SK-N-SH treated with all-trans-retinoic acid at 6 μM for 48 hours (cell line): ENCODE data around the gene PURA.

ENCODE experiments used
- ATAC-seq: fragments of 200-7000 bp; cut with Tn5 transposase; 3 replicates; pipeline ENCODE4 v1.9.1; 2020; ENCODE audit warnings: mild to moderate bottlenecking, moderate library complexity
- ARNTL ChIP-seq: fragments of 450-650 bp; formaldehyde crosslinking; IDR thresholded peaks from 2 replicates; pipeline ENCODE4 v1.5.0; 2020; ENCODE audit warnings: low read depth, mild to moderate bottlenecking, moderate library complexity, borderline replicate concordance
- BACH2 ChIP-seq: fragments of 250-450 bp; sonication (Bioruptor Pico); IDR thresholded peaks from 2 replicates; pipeline ENCODE4 v1.9.0; 2021; ENCODE audit warnings: mild to moderate bottlenecking, borderline replicate concordance
- CREB5 ChIP-seq: fragments of 250-450 bp; sonication (Bioruptor Pico); IDR thresholded peaks from 2 replicates; pipeline ENCODE4 v1.5.1; 2020; ENCODE audit warnings: low read depth, mild to moderate bottlenecking, moderate library complexity
- CSDC2 ChIP-seq: fragments of 250-450 bp; sonication (Bioruptor Pico); IDR thresholded peaks from 2 replicates; pipeline ENCODE4 v1.5.0; 2020; ENCODE audit warnings: mild to moderate bottlenecking, moderate library complexity
- CSRNP3 ChIP-seq: fragments of 250-450 bp; sonication (Bioruptor Pico); IDR thresholded peaks from 2 replicates; pipeline ENCODE4 v1.5.1; 2021; ENCODE audit warnings: mild to moderate bottlenecking, moderate library complexity
- ESRRG ChIP-seq: fragments of 250-450 bp; sonication (Bioruptor Pico); IDR thresholded peaks from 2 replicates; pipeline ENCODE4 v1.6.1; 2021; ENCODE audit warnings: mild to moderate bottlenecking
- GLIS3 ChIP-seq: fragments of 250-450 bp; sonication (Bioruptor Pico); IDR thresholded peaks from 2 replicates; pipeline ENCODE4 v1.5.0; 2020; ENCODE audit warnings: mild to moderate bottlenecking, moderate library complexity
- ISL1 ChIP-seq: fragments of 250-450 bp; sonication (Bioruptor Pico); IDR thresholded peaks from 2 replicates; pipeline ENCODE4 v2.1.2; 2022; ENCODE audit warnings: mild to moderate bottlenecking, moderate library complexity
- OSR1 ChIP-seq: fragments of 250-450 bp; sonication (Bioruptor Pico); IDR thresholded peaks from 2 replicates; pipeline ENCODE4 v1.8.0; 2022; ENCODE audit warnings: moderate library complexity, mild to moderate bottlenecking, inconsistent platforms
- SNAI2 ChIP-seq: fragments of 250-450 bp; sonication (Bioruptor Pico); IDR thresholded peaks from 2 replicates; pipeline ENCODE4 v1.5.0; 2020; ENCODE audit warnings: mild to moderate bottlenecking, moderate library complexity
- TCF4 ChIP-seq: fragments of 250-450 bp; sonication (Bioruptor Pico); IDR thresholded peaks from 2 replicates; pipeline ENCODE4 v1.8.0; 2021; ENCODE audit warnings: mild to moderate bottlenecking, moderate library complexity, borderline replicate concordance
- TOX ChIP-seq: fragments of 250-450 bp; sonication (Bioruptor Pico); IDR thresholded peaks from 2 replicates; pipeline ENCODE4 v1.8.0; 2021; ENCODE audit warnings: mild to moderate bottlenecking, moderate library complexity, borderline replicate concordance
- TSHZ2 ChIP-seq: fragments of 250-450 bp; sonication (Bioruptor Pico); IDR thresholded peaks from 2 replicates; pipeline ENCODE4 v1.5.0; 2020; ENCODE audit warnings: mild to moderate bottlenecking, moderate library complexity
- ZC3H10 ChIP-seq: fragments of 250-450 bp; sonication (Bioruptor Pico); IDR thresholded peaks from 2 replicates; pipeline ENCODE4 v1.5.1; 2021; ENCODE audit warnings: mild to moderate bottlenecking, moderate library complexity
- ZFP3 ChIP-seq: fragments of 250-450 bp; sonication (Bioruptor Pico); IDR thresholded peaks from 2 replicates; pipeline ENCODE4 v1.5.0; 2020; ENCODE audit warnings: mild to moderate bottlenecking, moderate library complexity
- ZFP30 ChIP-seq: fragments of 450-650 bp; formaldehyde crosslinking; IDR thresholded peaks from 2 replicates; pipeline ENCODE4 v1.5.0; 2022; ENCODE audit warnings: mild to moderate bottlenecking, moderate library complexity
- ZNF565 ChIP-seq: fragments of 450-650 bp; formaldehyde crosslinking; conservative IDR thresholded peaks from 2 replicates; pipeline ENCODE4 v1.5.0; 2020; ENCODE audit warnings: low read depth, mild to moderate bottlenecking, moderate library complexity
- ZNF70 ChIP-seq: fragments of 450-650 bp; formaldehyde crosslinking; IDR thresholded peaks from 2 replicates; pipeline ENCODE4 v1.5.0; 2020; ENCODE audit warnings: mild to moderate bottlenecking, moderate library complexity
- ZNF8 ChIP-seq: fragments of 450-650 bp; formaldehyde crosslinking; IDR thresholded peaks from 2 replicates; pipeline ENCODE4 v1.5.0; 2020; ENCODE audit warnings: mild to moderate bottlenecking, moderate library complexity
- TF ChIP-seq, protein P1 (sequence below): fragments of 250-450 bp; sonication (Bioruptor Pico); IDR thresholded peaks from 2 replicates; pipeline ENCODE4 v1.8.0; 2020; ENCODE audit warnings: mild to moderate bottlenecking, moderate library complexity, borderline replicate concordance
- TF ChIP-seq, protein P2 (sequence below): fragments of 250-450 bp; sonication (Bioruptor Pico); IDR thresholded peaks from 2 replicates; pipeline ENCODE4 v1.8.0; 2021; ENCODE audit warnings: low read depth, mild to moderate bottlenecking, moderate library complexity, borderline replicate concordance

PURA gene

DNA sequence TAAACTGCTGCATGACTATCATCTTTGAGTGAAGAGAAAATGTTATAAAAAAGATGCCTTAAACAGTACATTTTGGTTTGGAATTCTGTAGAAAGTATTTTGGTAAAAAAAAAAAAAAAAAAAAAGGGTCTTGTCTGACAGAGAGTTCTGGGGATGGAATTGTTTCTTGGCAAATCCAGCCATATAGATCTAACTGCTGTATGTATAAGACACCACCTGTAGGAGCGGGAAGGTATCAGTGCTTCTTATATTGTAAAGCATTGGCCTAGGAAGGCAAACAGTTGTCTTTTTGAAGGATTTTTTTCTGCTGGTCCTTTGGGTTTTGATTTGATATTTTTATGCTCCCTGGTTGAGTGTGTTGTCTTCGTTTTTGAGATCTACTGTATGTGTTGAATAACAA is 2.8 kb downstream of the PURA start:
- no peak for ATAC-seq
- TF ChIP-seq TSHZ2 (CRISPR knock-in tag) (no peak), ZFP3 (CRISPR knock-in tag) (no peak), BACH2 (CRISPR knock-in tag) (no peak), ZNF70 (no peak), ZFP30 (CRISPR knock-in tag) (no peak), ESRRG (CRISPR knock-in tag) (no peak), ISL1 (CRISPR knock-in tag) (no peak), ZNF565 (CRISPR knock-in tag) (no peak), ARNTL (CRISPR knock-in tag) (no peak), CREB5 (no peak)

DNA sequence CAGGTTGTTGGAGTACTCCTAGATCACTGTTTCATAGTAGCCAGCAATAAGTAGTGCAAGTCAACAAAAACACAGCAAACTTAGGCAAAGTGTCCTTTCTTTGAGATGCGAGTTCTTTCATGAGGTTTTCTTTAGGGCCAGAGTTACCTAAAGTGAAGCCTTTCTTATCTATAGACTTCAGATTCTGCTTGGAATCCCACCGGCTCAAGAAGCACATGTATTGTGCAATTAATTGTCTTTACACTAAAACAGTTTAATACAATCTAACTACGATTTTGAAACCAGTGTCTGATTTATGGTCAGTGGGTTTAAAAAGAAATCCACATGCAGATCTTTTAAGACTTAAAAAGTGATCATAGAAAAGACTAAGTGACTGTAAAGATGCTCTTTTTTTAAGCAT is 3.6 kb downstream of the PURA start:
- no peak for ATAC-seq
- no peak for TF ChIP-seq TCF4 (CRISPR knock-in tag)
- no peak for TF ChIP-seq CSRNP3 (CRISPR knock-in tag)

DNA sequence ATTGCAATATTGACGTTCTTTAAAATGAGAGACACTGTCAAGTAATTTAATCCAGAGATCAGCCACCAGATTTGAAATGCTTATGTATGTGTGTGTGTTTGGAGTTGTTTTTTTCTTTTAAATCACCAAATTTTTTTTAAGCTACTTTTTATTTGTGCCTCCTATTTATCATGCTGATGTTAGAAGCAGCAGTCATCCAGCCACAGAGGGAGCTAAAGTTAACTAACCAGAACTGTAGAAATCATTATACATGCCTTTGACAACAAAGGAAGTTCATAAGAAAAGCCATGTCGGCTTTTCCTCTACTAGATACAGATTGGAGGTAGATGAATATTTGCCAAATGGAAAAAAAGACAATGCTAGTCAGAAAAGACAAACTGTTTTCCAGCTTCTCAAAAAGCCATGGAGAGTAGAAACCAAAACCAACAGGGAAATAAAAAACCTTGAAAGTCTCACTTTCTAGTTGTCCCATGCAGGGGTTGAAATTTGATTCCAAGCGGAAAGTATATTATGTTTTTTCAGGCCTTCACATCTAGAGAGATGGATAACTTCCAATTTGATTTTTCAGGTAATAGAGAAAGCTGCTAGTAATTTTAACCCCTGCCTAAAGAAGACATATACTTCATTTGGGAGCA is 4.5 kb downstream of the PURA start:
- no peak for ATAC-seq
- no peak for TF ChIP-seq ZC3H10 (CRISPR knock-in tag)
- TF ChIP-seq, protein P1, sequence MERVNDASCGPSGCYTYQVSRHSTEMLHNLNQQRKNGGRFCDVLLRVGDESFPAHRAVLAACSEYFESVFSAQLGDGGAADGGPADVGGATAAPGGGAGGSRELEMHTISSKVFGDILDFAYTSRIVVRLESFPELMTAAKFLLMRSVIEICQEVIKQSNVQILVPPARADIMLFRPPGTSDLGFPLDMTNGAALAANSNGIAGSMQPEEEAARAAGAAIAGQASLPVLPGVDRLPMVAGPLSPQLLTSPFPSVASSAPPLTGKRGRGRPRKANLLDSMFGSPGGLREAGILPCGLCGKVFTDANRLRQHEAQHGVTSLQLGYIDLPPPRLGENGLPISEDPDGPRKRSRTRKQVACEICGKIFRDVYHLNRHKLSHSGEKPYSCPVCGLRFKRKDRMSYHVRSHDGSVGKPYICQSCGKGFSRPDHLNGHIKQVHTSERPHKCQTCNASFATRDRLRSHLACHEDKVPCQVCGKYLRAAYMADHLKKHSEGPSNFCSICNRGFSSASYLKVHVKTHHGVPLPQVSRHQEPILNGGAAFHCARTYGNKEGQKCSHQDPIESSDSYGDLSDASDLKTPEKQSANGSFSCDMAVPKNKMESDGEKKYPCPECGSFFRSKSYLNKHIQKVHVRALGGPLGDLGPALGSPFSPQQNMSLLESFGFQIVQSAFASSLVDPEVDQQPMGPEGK (CRISPR knock-in tag) = no peak
- TF ChIP-seq CSRNP3 (CRISPR knock-in tag) = no peak
- TF ChIP-seq ESRRG (CRISPR knock-in tag) = no peak
- TF ChIP-seq ISL1 (CRISPR knock-in tag) = no peak
- no peak for TF ChIP-seq TOX
- TF ChIP-seq ZFP30 (CRISPR knock-in tag) = no peak
- no peak for TF ChIP-seq GLIS3 (CRISPR knock-in tag)
- TF ChIP-seq OSR1 (CRISPR knock-in tag) = no peak
- no peak for TF ChIP-seq SNAI2 (CRISPR knock-in tag)
- no peak for TF ChIP-seq CSDC2 (CRISPR knock-in tag)
- no peak for TF ChIP-seq BACH2 (CRISPR knock-in tag)
- TF ChIP-seq, protein P2, sequence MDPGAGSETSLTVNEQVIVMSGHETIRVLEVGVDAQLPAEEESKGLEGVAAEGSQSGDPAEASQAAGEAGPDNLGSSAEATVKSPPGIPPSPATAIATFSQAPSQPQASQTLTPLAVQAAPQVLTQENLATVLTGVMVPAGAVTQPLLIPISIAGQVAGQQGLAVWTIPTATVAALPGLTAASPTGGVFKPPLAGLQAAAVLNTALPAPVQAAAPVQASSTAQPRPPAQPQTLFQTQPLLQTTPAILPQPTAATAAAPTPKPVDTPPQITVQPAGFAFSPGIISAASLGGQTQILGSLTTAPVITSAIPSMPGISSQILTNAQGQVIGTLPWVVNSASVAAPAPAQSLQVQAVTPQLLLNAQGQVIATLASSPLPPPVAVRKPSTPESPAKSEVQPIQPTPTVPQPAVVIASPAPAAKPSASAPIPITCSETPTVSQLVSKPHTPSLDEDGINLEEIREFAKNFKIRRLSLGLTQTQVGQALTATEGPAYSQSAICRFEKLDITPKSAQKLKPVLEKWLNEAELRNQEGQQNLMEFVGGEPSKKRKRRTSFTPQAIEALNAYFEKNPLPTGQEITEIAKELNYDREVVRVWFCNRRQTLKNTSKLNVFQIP (CRISPR knock-in tag) = no peak
- TF ChIP-seq ZNF8 (CRISPR knock-in tag) = no peak
